ENCODE measurements around the gene FAT3.

FAT3 gene

GRCh38 chr11:92227959-92228935, 3.6 kb downstream of the FAT3 start:
- DNase-seq, result no peak

GRCh38 chr11:92236856-92237255, 12.2 kb downstream of the FAT3 start:
- DNase-seq, result no peak

GRCh38 chr11:92240916-92241315, 16.3 kb downstream of the FAT3 start:
- DNase-seq, result no peak

GRCh38 chr11:92245700-92246271, 21.2 kb downstream of the FAT3 start:
- DNase-seq, result no peak

DNA sequence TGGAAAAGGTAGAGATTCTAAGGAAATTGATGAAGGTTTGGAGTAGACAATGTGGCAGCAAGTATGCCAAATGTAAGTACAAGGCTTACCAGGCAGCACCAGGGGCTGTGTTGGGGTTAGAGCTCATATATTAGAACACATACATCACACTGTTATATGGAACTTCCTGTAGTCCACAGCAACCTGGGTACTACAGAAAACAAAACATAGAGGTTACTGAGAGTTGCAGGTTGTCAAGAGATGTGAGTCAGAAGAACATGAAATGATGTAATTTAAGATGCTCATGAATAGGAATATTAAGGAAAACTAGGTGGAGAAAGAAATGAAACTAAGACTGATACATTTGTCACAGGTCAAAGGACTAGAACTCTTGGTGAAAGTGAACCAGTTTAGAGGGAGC, 22.0 kb downstream of the FAT3 start:
- no peak for DNase-seq

DNA sequence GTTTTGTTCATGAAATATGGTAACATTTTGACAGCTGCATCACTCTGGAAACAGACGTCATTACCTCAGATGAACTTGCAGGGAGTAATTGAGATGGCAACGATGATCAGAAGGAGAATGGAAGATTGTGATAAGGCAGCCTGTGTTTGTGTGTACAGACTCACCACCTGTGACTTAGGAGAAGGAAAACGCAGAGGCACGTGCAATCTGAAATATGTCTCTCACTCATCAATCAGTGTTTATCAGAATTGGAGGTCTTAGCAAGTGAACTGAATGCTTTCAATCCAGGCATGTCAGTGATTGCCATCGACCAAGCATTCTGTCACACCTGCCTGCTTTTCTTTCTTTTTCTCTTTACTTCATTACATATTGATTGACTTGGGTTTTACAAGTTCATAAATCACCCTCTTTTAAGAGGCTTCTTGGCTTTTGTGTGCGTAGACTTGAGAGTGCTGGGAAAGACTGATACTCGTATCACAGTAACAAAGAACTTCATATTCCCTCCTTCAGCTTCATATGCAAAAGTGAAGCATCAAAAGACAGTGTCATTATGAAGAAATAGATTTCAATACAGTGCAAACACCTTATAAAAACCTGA, 24.6 kb downstream of the FAT3 start:
- no peak for DNase-seq

GRCh38 chr11:92251980-92252379, 27.4 kb downstream of the FAT3 start:
- DNase-seq, result no peak

GRCh38 chr11:92253421-92253820, 28.8 kb downstream of the FAT3 start:
- no peak for DNase-seq

GRCh38 chr11:92253945-92254344, 29.3 kb downstream of the FAT3 start:
- no peak for DNase-seq

DNA sequence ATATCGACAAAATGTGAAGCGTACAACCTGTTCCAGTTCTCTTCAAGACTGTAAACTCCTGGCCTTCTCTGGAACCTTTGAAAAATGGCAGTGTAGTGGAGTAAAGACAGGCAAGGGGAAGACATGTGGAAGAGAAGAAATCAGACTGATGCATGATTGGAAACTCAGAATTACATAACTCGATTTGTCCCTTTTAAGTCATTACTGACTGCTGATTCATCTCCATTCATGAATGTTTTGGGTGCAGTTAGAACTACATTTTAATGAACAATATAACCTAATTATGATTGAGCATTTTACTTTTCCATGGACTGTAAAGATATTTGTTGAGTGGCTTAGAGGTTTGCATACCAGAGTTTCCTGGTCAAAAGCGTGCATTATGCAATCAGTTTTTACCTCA, 32.9 kb downstream of the FAT3 start:
- DNase-seq, result no peak

- no peak for DNase-seq
Measured at GRCh38 chr11:92259861-92260260, 35.2 kb downstream of the FAT3 start.

DNA sequence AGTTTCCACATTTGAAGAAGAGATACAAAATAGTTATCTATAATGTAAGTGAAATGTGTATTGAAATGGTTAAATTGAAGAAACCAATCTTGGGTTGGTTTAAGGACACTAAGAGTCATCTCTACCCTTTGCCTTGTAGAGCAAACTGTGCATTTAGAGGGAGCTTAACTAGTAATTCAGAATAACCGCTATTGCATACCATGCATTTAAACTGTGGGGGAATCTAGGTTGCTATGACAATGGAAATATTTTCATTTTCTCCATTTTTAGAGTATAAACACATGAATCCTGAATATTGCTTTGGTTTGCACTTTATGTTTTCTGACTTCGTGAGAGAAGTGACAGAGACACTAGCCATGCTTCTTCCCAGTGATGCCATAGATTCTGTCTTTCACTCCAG, 39.7 kb downstream of the FAT3 start:
- no peak for DNase-seq

- DNase-seq, result no peak
Measured at GRCh38 chr11:92266806-92267205, 42.2 kb downstream of the FAT3 start.

DNA sequence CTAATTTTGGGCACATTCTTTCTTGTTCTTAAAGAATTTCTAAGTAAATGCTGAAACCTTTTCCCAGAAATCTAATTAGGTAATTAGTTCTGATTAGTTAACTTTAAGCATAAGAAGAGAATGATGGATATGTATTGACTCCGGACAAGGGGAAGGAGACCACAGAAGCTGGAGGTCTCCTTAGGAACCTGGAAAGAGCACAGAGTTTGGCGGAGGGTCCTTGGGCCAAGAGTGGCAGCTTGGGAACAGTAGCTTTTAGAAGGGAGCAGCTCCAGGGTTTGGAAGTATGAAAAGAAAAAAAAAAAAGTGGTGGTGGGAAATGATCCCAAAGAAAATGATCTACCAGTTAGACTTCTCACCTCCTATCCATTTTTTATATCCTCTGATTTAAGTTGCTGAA, 42.7 kb downstream of the FAT3 start:
- no peak for DNase-seq

DNA sequence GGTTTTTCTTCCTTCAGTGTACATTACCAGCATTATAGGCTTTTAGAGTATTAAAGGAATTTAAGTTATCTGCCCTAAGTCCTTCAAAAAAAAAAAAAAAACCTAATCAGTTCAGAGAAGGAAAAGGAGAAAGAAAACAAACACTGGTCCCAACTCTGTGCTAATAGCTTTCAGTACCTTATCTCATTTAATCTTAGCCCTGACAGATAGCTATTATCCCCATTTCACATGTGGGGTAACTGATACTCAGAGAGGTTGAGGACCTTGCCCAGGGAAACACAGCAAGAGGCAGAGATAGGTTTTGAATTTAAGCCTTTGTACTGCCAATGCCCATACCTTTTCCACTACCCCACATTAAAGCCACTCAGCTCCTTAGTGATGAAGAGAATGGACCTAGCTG, 43.4 kb downstream of the FAT3 start:
- DNase-seq, result no peak

DNA sequence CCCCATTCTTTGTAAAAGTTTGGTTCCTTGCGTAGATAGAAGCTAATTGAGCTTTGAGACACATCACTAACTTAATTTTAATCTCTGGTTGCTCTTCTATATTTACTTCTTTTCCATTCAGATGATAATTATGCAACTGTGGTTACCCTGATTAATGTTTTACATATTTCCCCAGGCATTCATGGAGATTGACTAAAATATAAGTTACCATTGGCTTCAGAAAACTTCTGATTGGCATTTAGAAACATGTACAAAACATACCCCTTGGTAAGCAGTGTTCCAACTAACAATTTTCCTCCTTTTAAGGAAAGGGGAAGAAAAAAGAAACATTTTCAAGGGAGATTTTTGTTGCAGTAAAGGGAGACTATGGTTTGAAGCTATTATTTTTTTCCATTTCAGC, 43.9 kb downstream of the FAT3 start:
- no peak for DNase-seq

DNA sequence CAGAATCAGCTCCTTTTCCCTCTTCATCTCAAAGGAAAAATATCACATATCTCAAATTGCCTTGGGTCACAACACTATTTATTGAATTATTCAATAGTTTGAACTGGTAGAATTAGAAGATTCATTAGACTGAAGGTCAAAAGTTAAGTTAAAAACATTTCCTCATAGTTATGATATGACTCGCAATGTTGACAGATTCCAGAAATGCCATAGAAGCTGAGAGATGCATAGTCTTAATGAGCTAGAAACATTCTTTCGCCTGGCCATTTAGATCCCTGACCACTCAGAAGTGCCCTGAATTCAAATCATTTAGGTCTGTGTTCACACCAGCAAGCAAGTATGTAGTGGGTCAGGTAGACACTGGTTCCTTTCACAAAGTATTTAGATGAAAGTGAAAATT, 44.4 kb downstream of the FAT3 start:
- no peak for DNase-seq

DNA sequence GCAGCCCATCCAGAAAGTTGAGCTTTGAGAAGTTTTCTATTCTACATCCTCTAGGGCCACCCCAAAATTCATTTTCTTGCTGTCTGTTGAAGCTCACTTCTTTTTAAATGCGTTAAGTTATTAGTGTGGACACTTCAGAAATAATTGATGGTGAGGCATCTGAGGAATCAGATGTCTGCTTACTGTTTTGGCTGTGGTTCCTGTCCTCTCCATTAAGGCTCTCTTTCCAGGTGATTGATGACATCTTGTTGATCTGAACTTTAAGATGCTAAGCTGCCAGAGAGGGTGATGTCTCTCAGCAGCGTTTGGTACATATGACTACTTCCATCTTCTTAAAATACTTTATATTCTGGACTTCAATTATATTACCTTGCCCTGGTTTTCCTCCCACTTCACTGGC, 45.2 kb downstream of the FAT3 start:
- no peak for DNase-seq

DNA sequence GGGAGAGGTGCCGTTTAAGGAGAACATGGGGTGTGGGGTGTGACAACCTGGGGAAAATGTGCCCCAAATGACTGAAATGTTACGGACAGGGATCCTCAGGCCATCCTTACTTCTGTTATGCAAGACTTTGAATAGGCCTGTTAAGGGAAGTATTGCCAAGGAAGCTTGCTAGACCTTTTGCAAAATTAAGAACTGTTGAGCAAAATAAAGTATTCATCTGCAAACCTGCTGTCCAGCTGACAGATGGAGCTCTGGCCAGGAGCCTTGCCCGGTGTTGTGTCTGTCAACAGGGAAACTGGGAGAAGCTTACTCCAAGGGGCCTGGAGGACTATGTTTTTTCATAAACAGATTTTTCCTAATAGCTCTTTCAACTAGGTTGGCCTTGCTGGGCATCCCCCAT, 48.0 kb downstream of the FAT3 start:
- DNase-seq, result no peak

Data from suppressor macrophage treated with lipopolysaccharide for 1 hour (primary cell).